ENCODE results near the gene CASP2. TPM values are rescaled to one million over a fixed set of nuclear protein-coding genes. Genes with fewer than 3 reads are reported as not detected.

The CASP2 gene
- total and polyA plus RNA-seq, 2 of the 8 experiments (the other 6 are each of a cell fraction or from before 2014, with no cell fraction given), result 23.7 to 35.3 TPM

DNA sequence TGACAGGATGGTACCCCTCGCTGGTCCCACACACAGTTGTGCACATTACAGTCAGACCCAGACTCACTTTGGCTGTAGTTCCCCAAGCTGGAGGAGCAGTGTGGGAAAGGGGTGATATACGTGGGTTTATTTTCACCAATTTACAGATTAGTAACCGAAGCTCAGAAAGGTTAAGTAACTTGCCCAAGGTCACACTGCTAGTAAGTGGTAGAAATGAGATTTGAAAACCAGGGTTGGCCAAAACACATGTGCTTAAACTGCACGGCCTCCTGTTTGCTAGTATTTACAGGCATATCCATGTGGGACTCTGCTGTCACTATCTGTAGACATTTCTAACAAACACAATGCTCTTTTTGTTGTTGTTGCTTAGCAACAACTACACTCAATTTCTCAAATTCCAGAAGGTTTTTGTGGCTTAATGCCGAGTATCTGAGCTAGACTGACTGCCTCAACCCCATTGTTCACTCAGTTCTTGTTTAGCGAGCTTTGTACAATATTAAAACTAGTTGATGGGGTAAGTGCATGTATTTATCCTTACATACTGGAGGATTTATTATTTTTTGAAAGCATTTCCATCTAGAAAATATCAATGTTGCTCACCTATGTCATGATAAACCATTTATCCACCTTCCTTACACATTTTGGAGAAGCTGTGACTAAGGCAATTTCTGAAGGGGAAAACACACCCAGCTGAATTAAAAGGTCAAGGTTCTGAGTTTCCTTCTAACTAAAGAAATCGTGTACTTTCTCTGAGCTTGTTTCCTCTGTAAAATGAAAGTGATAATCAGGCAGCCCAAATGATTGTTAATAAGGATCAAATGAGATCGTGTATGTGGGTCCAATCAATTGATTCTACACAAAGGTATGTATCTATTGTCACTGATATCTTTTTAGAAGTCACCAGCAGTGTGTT lies 8.7 kb upstream of the CASP2 start:
- no peak overlapping the region for H3K4me3 ChIP-seq (ENCODE audit: extremely low read depth in 1 of 4, insufficient read depth in 2 of 4, low read depth in 3 of 4, low read length in 4 of 4)
- no peak overlapping the region for H2BK12ac ChIP-seq (ENCODE audit: low read depth, low read length)
- H3K36me3 ChIP-seq (ENCODE audit: control insufficient read depth in 2 of 4, insufficient read depth in 4 of 4, low read length in 3 of 4), result no peaks in the 10 kb centered on the region
- H4K91ac ChIP-seq (replicated peaks; ENCODE audit: insufficient read length, low read length), result no peak overlapping the region
- no peak overlapping the region for H3K9ac ChIP-seq (replicated peaks in 1 of 4; ENCODE audit: extremely low read depth in 1 of 4, low read depth in 3 of 4, low read length in 3 of 4)
- H3K4me2 ChIP-seq (ENCODE audit: insufficient read depth in 1 of 2, low read depth in 2 of 2, low read length in 2 of 2), result no peak overlapping the region
- no peak overlapping the region for H4K5ac ChIP-seq (ENCODE audit: insufficient read length, low read depth, low read length)
- H2BK120ac ChIP-seq (replicated peaks; ENCODE audit: low read depth, low read length), result no peak overlapping the region
- no peak overlapping the region for H3K18ac ChIP-seq (ENCODE audit: extremely low read depth, low read length)
- no peak overlapping the region for H3K56ac ChIP-seq (replicated peaks; ENCODE audit: insufficient read length, low read depth, low read length)
- H4K8ac ChIP-seq (ENCODE audit: extremely low read depth, insufficient read depth, low read length), result no peak overlapping the region
- H2BK5ac ChIP-seq (ENCODE audit: low read depth, low read length), result no peak overlapping the region
- no peak overlapping the region for H2AK5ac ChIP-seq (ENCODE audit: low read depth, low read length)
- peaks cover 2 to 9% (median 4%) of the 10 kb centered on the region in 4 experiments; a peak in 5 of 7 replicates for H3K4me1 ChIP-seq (replicated peaks in 1 of 4; ENCODE audit: control insufficient read depth in 3 of 4, insufficient read depth in 4 of 4, low read length in 3 of 4)
- no peak overlapping the region for H3K27ac ChIP-seq (ENCODE audit: low read depth, low read length)
- no peak overlapping the region for H3K14ac ChIP-seq (ENCODE audit: insufficient read length)
- H3K79me2 ChIP-seq (ENCODE audit: control insufficient read depth in 1 of 2, insufficient read depth in 2 of 2, low read length in 2 of 2), result no peaks in the 10 kb centered on the region
- ChIA-PET POLR2A (ENCODE audit: partially characterized antibody) (interaction anchor here (1.0 to 2.4 kb wide), 2 partner anchors 9 to 16 kb away, joined by 3 to 8 read pairs; partner anchors contain the start of genes CASP2 and GSTK1), CTCF (ENCODE audit: partially characterized antibody) (interaction anchor here (0.9 to 3.8 kb wide), 7 partner anchors 11 to 136 kb away, joined by 3 to 21 read pairs (median 4); no protein-coding TSS in a partner anchor)
- TF ChIP-seq TAF1 (IDR thresholded peaks at IDR 0.05; ENCODE audit: low read depth, low read length), result no peak
- no peak for TF ChIP-seq TAF7 (optimal IDR thresholded peaks at IDR 0.05; ENCODE audit: borderline replicate concordance, low read depth, low read length)
- TF ChIP-seq EP300 (IDR thresholded peaks at IDR 0.05; ENCODE audit: borderline replicate concordance in 1 of 2, low read depth in 2 of 2, low read length in 2 of 2), result no peak
- no peak for TF ChIP-seq TEAD4 (IDR thresholded peaks at IDR 0.05; ENCODE audit: low read depth, low read length)
- no peak overlapping the region for H2BK20ac ChIP-seq (ENCODE audit: low read length)
- no peak overlapping the region for H3K4ac ChIP-seq (replicated peaks; ENCODE audit: insufficient read length, low read depth, low read length)
- no peak overlapping the region for H3K23ac ChIP-seq (ENCODE audit: insufficient read length)
- H3K27me3 ChIP-seq (replicated peaks in 1 of 4; ENCODE audit: control insufficient read depth in 3 of 4, extremely low read depth in 1 of 4, insufficient read depth in 3 of 4, low read length in 3 of 4), result no peaks in the 10 kb centered on the region
- H4K20me1 ChIP-seq (replicated peaks in 1 of 2; ENCODE audit: control insufficient read depth in 1 of 2, insufficient read depth in 2 of 2, low read length in 2 of 2), result no peaks in the 10 kb centered on the region
- H3K79me1 ChIP-seq (ENCODE audit: low read depth, low read length), result no peaks in the 10 kb centered on the region
- DNase-seq (ENCODE audit: low read depth in 1 of 2, low spot score in 2 of 2) (no peak), FAIRE-seq (no peak)
- no peak overlapping the region for H2AFZ ChIP-seq (ENCODE audit: low read length)
- H3K9me3 ChIP-seq (ENCODE audit: insufficient read depth in 2 of 2, low read depth in 1 of 2, low read length in 1 of 2), result no peaks in the 10 kb centered on the region
- H2BK15ac ChIP-seq (ENCODE audit: low read length), result no peak overlapping the region
- no peaks in the 10 kb centered on the region; the same call in 1 of the 2 replicates for H3K23me2 ChIP-seq (ENCODE audit: low read depth, low read length)
- WGBS, 2 experiments (ENCODE audit: extremely low coverage in 1 of 2, insufficient coverage in 1 of 2, insufficient read length in 1 of 2, insufficient replicate concordance in 2 of 2, low coverage in 1 of 2, low lambda C conversion rate in 2 of 2, missing lambda C conversion rate in 1 of 2), result 87% methylated on average over 8 of the region's 8 CpGs; no CpG with 5 or more reads in 1 of the 2 experiments

Data from H1 (cell line).